NCI-H524 treated with DMSO at 0.1 percent for 48 hours (cell line): ENCODE measurements around the gene NDRG2.
"Not testable (repeated sequence)": the region's sequence is repeated elsewhere in the genome, so short reads cannot be mapped to it uniquely, and the experiment has no call there.

Source experiments
- DNase-seq: peaks from one replicate; lab custom pipeline; 2025; lab: John Stamatoyannopoulos, UW

The NDRG2 gene

DNA sequence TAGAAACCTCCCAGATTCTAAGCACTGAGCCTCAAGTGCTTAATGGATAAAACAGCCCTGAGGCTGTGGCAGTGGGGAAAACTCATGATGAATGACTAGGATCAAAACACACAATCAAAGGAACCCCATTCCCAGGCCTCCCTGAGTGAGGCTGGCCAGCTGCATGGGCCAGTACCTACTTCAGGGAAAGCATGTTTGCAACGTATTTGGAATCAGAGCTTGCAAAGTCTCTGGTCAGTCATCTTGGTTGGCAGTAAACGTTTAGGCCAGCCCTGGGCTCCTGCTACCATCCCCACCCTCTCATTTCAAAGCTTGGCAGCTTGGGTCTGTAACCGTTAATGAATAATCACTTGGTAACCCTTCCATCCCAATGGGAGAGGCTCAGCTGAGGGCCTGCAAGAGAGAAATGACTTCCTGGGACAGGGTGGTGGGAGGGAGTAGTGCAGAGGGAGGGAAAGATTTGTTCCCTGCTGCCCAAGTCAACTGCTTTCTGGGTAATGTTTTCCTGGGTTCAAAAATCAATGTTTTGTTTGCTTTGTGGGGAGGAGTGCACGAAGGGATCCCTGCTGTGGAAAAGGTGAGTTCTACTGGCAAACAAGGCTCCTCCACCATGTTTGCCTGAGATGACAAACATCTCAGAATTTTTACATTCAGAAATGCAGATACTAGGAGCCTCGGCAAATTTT lies 30.7 kb upstream of the NDRG2 start:
- no peak for DNase-seq

DNA sequence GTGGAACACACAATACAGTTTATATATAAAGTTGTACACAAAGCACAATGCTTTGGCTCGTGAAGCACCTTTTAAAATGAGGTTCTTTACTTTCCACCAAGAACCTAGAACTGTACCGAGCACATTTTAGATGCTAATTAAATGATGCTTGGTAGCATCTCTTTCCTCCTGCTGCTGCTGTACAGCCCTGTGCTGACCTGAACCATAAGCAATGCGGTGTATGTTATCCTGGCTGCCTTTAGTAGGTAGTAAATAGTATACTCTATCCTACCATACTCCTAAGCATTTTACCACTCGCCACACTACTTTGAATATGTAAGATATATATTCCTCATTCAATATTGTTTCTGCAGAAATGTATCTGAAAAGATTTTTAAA lies 29.9 kb upstream of the NDRG2 start:
- DNase-seq: no peak

DNA sequence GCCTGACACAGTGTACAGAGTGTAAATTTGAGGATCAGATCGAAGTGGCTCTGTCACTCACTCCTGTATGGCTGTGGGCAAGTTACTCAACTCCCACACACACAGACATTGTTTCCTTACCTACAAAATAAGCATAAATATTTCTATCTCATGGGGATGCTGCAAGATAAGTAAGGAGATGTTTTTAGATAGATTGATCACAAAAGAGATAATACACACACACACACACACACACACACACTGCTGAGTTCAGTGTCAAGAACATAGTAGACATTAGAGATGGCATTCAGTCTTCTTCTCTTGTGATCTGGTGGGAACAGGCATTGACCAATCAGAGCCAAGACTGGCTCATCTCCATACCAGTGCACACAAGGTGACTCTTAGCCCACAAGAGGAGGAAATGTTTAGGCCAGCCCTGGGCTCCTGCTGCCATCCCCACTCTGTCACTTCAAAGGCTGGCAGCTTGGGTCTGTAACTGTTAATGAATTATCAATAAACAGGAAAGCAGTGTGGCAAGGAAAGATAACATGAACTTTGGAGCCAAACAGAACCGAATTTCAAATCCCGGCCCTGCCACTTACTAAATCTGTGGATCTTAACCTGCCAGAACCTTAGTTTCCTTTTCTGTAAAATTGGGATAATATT lies 29.4 kb upstream of the NDRG2 start:
- no peak for DNase-seq

DNA sequence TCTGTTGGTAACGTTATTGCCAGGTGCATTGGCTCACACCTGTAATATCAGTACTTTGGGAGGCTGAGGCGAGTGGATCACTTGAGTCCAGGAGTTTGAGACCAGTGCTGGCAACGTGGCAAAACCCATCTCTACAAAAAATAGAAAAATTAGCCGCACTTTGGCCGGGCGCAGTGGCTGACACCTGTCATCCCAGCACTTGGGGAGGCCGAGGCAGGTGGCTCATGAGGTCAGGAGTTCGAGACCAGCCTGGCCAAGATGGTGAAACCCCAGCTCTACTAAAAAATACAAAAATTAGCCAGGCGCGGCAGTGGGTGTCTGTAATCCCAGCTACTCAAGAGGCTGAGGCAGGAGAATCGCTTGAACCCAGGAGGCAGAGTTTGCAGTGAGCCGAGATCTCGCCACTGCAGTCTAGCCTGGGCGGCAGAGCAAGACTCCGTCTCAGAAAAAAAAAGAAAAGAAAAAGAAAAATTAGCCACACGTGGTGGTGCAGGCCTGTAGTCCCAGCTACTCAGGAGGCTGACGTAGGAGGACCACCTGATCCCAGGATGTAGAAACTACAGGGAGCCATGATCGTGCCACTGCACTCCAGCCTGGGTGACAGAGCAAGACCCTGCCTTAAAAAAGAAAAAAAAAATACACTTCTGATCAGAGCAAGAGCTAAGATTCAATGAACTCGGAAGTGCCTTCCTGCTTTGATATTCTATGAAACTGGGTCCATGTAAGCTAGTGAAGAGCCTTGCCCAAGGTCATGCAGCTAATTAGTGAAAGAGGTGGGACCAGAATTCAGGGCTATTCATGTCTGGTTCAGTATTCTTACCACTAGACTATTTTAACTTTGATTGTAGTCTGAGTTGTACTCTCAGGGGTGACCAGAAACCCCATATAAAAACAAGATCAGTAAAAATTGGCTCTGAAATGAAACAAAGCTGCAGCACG lies 28.6 kb upstream of the NDRG2 start:
- no peak for DNase-seq

DNA sequence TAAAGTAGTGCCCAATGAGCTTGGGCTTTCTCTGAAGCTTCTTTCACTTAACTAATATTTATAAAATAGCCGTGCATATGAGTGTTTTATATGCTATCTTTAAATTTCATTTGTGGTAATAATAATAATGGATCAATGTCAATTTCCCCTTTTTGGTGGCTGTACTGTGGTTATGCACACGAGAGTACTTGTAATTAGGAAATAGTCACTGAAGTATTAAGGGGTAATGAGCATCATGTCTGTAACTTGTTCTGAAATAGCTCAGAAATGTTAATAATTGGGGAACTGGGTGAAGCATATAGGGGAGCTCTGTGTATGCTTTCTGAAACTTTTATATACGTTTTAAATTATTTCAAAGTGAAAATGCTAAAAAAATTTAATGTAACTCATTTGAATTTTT lies 25.7 kb upstream of the NDRG2 start:
- no peak for DNase-seq

DNA sequence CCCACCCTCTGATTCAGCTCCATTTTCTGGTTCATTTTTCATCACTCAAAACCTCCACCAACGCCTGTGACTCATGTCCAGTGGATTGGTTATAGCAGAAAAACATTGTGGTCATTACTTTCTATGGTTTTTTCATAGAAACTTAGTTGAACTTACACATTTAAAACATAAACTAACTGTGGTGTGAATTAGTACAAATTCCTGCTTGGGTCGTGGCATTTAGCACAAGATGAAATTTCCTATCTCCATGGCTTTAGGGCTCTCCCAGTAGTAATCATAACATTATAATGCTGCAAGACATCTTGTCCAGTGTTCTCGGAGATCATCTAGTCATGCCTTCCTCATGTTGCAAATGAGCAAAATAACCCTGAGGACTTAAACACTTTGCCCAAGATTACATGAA lies 24.4 kb upstream of the NDRG2 start:
- DNase-seq: no peak

DNA sequence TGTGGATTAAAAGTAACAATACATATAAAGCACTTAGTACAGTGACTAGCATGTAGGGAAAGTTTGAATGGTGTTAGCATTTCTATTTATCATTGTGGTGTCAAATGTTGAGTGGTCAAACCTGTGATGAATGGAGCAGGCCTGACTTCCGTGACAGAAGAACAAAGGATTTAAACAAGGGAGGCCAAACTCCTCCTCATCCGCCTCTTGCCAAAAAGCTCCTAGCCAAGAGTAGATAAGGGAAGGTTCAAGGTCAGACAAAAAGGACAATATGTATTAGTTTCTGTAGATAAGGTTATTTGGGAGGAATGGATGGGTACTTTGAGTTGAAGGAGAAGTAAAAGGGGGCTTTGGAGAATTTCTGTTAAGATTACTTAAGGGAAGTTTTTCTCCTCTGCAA lies 23.8 kb upstream of the NDRG2 start:
- DNase-seq: no peak

DNA sequence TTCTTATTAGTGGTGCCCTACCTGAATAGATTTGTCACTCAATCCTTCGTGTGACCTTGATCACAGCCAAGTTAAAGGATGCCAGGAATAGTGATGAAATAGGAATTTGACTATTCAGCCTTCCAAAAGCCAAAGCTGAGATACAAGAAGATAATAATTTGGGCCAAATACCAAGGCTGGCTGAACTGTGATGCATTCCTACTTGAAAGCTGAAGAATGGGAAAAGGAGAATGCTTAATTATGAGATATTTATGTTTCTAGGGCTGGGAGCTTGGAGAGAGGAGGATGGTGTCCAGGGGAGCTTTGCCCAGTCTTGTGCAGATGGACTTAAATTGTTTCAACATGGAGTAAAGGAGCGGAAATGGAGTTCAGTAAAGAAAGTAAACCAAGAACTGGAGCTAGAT lies 22.5 kb upstream of the NDRG2 start:
- DNase-seq: no peak

DNA sequence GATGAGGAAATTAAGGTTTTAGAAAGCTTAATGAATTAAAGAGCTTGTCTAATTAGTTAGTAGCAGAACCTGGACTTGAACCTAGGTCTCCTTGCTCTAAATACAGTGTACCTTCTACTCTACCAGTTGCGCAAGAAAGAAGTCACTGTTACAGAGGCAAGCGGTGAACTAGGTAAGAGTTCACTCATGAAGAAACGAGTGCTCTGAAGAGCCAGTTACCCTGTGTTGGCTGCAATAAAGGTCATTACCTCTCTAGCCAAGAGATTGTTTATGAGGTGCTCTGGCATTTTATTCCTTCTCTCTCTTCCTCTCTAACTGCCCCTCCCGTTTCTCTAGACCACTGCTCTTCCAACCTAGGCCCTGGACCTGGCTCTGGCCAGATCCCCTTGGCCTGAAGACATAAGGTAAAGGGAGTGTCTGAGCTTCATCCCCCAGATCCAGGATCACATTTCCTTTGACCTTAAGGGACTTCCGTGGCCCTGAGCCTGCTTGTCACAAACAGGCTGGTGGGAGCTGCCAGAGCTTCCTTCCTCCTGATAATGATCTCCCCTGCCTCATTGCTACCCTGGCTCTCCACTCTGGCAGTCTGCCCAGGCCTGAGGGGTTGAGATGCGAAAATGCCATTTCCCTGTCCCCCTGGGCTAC lies 19.2 kb upstream of the NDRG2 start:
- DNase-seq: no peak

DNA sequence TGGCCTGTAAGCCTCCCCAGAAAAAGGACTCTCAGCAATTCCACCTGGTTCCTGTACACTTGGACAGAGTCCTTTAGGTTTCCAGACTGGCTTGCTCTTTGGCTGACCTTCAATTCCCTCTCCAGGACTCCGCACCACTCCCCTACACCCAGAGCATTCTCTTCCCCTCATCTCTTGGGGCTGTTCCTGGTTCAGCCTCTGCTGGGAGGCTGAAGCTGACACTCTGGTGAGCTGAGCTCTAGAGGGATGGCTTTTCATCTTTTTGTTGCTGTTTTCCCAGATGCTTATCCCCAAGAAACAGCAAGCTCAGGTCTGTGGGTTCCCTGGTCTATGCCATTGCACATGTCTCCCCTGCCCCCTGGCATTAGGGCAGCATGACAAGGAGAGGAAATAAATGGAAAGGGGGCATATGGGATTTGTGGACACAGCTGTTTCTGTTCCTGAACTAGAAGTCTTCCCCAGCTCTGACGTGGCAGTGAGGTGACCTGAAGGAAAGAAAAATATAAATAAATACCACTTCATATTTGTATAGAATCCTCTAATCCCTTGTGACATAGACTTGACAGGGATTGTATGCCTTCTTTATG lies 18.6 kb upstream of the NDRG2 start:
- no peak for DNase-seq

DNA sequence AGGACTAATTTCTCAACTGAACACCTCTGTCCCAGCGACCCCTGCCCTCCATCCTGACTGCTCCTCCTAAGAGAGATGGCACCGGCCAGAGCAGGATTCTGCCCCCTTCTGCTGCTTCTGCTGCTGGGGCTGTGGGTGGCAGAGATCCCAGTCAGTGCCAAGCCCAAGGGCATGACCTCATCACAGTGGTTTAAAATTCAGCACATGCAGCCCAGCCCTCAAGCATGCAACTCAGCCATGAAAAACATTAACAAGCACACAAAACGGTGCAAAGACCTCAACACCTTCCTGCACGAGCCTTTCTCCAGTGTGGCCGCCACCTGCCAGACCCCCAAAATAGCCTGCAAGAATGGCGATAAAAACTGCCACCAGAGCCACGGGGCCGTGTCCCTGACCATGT lies 18.1 kb upstream of the NDRG2 start:
- DNase-seq: no peak

DNA sequence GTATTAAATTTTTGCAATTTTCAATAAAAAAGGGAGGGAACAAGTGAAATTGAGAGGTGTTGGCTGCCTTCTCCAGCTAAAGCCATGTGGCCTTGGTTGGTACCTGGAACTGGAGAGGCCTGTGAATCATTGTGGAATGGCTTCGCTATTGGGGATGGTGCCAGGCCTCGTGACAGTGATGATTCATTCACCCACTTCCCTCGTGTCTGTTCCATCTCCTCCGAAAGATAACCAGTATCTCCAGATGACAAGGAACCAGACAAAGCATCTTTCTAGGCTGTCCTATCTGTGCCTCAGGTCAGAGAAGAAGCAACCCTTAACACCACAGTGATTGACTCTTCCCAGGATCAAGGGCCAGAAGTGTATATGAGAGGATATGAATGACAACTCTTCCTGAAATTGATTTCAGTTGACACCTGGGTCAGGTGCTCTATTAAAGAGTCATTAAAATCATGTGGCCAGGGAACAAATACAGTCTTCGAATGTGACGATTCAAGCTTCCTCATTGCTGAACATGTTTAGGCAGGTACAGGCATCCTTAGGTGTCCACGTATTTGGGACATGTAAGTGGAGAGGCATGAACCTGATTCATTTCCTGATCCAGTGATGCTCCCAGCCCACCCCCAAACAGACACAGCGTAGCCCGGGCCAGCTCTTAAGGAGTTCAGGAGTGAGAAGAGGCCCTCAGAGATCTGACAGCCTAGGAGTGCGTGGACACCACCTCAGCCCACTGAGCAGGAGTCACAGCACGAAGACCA lies 17.0 kb upstream of the NDRG2 start, which contains the start of gene RNASE7:
RNASE7 (plus strand) TSS at position 687 of the 758 bp plus-strand sequence. CDS start 631 bp downstream, outside the sequence.
- DNase-seq: no peak

DNA sequence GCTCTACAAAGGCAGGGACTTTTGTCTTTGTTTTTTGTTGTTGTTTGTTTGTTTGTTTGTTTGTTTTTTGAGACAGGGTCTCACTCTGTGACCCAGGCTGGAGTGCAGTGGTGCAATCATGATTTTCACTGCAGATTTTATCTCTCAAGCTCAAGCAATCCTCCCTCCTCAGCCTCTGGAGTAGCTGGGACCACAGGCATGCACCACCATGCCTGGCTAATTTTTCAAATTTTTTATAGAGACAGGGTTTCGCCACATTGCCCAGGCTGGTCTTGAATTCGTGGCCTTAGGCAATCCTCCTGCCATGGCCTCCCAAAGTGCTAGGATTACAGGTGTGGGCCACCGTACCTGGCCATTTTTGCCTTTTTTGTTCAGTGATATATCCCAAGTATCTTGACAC lies 16.1 kb upstream of the NDRG2 start:
- not testable (repeated sequence) for DNase-seq

DNA sequence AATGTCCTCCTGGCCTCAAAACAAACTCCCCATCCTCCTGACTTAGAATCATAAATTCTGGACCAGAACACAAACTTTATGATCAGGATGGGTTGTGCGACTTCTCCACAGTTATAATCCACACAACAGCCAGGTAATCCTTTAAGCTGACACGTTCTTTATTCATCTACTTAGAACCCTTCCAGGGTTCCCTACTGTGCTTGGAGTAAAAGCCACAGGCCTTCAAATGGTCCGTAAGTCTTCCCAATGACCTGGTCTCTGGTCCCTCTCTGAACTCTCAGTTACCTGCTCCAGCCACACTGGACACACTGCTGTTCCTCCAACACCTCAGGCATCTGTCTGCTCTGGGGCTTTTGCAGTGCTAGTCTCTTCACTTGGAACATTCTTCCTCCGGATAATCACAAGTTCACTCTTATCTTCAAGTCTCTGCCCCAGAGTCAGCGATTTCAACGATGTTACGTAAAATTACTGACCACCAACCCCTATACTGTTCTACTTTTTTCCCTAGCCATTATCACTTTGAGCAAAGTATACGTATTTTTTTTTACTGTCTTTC lies 15.6 kb upstream of the NDRG2 start:
- DNase-seq: no peak

DNA sequence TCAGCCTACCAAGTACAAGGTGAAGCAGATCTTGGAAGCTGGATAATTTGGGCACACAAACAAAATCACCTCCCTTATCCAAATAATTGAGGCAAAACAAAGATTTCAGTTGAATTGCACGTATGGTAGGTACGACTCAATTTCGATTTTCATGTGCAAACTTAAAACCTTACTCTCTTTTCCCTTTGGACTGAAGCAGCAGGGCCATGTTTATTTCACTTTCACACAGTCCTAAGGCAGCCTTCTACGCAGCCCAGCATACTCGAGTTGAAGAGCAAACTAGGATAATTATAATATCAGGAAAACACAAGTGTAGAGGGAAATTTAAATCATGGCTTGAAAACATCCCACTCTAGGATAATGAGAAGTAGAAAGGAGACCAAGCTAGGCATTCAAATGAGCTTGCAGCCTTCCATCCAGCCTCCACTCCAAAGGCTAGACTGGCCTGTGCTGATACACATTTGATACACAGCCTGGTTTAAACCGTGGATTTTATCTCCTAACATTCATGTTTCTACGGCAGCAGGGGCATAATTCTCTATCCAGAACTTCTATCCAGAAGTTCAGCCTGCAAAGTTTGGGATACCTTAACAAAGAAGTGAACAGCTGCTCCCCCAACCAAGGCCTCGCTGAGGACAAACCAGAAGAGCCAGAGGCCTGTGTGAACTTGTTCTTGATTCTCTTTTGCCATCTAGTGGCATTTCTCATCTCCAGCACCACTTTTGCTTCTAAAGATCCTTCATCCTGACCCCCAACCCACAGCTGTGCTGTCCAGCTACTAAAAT lies 14.9 kb upstream of the NDRG2 start:
- peak; percentile 21 for DNase-seq

DNA sequence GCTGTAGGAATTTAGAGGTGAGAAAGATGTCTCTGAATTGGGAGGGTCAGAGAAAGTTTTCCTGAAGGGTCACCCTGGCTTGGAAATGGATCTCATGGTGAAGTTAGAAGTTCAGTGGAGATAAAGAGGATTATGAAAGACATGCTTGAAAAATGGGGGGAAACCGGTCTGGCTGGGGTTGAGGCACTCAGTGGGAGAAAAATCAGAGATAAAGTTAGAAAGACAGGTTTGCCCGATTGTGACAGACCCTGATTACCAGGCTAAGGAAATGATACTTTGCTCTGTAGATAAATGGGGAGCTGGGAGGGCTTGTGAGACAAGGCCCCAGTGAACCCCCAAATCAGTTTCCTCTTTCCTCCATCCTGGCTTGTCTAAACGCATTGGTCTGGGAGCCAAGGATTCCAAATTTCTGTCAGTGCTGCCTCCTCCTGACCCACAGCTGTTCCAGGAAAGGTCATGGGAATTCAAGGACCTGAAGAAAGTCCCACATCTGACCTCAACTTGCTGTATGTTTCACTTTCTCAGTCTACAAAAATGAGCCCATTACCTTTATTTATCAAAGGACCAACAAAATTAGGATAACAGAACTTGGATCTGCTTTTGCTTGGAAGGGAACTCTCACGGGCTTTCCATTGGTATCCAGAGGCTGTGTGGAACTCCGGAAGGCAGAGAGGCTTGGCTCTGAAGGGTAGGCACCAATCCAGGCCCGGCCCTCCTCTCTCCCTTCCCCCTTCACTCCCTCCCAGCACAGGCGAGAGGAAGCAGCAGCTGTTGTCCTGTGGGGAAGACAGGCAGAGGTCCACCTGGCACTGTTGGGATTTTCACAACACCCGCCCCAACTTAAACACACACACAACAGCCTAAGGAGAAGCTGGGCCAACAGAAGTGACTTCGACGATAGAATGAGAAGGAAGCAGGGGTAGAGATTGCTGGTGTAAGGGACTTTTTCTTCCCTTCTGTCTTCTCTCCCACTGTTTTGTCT lies 13.9 kb upstream of the NDRG2 start:
- peak; percentile 54 for DNase-seq

DNA sequence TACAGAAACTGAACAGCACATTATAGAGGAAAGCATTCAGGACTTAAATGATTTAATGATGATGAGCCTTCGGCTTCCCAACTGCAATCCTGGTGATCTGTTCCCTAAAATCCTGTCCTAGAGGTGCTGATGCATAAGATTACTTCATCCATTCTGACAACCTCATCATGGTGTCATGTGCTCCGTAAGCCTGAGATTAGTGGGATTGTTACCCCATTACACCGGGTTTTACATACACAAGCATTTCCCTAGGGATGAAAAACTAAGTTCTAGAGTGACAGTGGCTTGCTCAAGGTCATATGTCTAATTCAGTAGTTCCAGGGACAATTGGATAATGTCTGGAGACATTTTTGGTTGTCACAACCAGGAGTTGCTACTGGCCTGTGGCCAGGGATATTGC lies 12.3 kb upstream of the NDRG2 start:
- DNase-seq: no peak

DNA sequence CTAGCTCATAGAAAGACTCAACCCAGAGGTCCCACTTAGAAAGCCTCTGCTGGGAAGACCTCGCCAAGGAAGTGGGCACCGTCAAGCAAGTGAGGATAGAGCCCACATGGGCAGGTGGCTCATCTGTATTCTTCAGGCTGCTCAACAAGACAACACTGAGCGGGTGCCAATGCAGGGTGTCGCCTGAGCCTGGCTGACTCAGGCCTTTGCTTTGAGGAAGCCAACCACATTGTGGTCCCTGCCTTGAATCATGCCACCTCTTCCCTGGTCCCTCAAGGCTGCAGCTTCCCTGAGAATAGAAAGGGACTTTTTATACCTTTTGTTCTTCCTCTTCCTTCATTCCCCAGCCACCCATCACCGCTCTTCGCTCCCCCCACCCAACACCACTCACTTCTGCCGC lies 11.9 kb upstream of the NDRG2 start:
- no peak for DNase-seq

DNA sequence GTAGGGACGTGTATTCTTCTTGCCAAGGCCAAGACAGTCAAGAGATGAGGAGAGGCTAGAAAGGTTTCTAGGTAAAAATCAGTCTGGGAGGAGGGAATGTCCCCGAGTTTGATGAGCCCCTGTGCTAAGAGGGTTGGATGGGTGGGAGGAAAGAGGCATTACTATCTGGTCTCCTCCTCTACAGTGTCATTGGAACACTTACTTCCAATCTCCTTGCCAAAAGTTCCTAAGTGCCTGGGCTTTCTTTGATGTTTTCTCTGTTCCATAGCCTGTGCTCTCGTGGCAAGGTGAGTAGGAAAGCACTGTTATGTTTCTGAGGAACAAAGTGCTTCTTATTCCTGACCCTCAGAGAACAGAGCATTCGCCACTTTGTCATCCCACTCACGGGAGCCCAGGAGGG lies 9.8 kb upstream of the NDRG2 start, which contains the start of gene RNASE13:
RNASE13 (minus strand) TSS at position 101 of the 400 bp plus-strand sequence. CDS start 519 bp downstream, outside the sequence.
- no peak for DNase-seq
